Inferior parietal cortex (tissue), 1 donor: ENCODE results near the gene SPAST.
"Not testable (repeated sequence)": the region's sequence is repeated elsewhere in the genome, so short reads cannot be mapped to it uniquely, and the experiment has no call there.

Experiments
- DNase-seq: peaks from one replicate; pipeline ENCODE4 v3.0.0-alpha.2; 2016; ENCODE audit errors: extremely low spot score

SPAST gene

DNA sequence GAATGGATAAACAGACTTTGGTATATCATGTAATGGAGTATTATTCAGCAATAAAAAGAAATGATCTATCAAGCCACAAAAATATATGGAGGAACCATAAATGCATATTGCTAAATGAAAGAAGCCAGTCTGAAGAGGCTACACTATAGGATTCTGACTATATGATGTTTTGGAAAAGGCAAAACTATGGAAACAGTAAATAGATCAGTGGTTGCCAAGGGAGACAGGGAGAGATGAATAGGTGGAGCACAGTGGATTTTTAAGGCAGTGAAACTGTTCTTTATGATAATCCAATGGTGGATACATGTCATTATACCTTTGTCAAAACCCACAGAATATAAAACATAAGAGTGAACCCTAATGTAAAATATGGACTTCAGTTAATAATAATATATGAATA, 61.3 kb downstream of the SPAST start:
- no peak for DNase-seq

- no peak for DNase-seq
These were observed 65.3 kb downstream of the SPAST start for GRCh38 chr2:32128636-32129035.

DNA sequence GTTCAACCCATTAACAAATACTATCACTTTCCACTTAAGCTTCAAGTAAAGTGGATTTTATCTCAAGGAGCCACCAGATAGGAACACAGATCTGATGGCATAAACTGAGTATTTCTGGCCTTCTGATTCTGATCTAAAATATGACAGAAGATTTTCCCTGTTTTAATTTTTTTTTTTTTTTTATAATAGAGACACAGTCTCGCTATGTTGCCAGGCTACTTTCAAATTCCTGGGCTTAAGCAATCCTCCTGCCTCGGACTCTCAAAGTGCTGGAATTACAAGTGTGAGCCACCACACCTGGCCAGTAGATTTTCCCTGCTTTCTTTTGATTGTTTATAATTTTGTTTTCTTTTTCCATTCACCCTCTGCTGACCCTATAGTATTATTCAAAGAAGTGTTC, 65.7 kb downstream of the SPAST start:
- no peak for DNase-seq

DNA sequence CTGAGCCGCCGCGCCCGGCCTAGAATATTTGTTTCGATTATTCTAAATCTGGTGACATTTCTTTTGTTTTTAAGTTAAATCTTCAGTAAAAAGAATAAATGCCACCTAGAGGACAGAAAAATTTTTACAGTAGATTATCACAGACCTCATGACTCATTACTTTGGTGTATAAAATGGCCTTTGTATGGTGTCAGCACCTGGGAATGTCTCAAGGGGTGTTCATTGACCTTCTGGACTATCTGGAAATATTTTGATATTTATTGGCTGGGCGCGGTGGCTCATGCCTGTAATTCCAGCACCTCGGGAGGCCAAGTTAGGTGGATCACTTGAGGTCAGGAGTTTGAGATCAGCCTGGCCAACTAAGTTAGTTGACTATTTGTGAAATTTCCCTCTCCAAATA, 72.1 kb downstream of the SPAST start:
- DNase-seq = no peak

DNA sequence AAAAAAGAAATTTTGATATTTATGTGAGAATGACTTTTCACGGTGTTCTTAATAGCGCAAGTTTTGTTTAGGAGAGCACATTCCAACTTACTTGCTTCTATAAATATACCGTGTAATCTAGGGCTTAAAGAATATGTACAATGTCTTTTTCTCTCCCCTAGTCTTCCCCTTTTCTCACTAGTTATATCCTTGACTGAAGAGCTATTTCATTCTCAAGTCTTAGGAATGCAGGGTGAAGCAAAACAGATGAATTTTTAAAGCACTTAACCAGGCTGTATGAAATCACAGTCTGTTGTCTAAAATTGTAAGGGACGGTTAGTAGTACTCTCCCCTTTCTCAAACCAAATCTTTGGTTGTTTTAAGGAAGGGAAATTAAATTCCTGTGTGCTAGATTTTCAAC, 72.7 kb downstream of the SPAST start:
- DNase-seq = no peak

- DNase-seq = not testable (repeated sequence)
These were observed 88.2 kb downstream of the SPAST start for GRCh38 chr2:32151544-32151943.

DNA sequence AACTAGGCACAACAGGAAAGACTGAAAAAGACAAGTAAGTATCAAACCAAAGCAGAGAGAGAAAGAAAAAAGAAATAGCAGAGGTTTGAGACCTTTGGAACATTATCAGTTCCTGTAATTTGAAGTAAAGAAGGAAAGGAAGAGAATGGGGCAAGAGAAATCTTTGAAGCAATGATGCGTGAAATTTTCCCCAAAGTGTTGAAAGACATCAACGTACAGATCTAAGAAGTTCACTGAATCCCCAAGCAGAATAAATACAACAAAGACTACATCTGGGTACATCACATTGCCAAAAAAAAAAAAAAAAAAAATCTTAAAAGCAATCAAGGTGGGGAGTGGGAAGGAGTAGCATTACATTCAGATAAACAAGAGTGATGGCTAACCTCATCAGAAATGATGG, 96.3 kb downstream of the SPAST start:
- no peak for DNase-seq

DNA sequence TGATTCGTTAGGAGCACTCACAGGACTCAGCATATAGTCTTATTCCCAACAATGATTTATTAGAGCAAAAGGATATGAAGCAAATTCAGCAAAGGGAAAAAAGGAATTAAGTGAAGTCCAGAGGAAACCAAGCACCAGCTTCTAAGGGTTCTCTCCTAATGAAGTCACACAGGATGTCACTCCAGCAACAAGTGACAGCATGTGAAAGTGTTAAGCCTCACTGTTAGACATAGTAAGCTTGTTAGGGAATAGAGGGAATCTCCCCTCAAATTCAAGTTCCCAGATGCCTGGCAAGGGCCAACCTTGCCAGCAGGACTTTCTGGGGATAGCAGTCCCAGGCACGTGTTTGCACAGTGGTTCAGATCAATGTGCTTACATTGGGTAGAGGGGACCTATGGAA, 97.9 kb downstream of the SPAST start:
- no peak for DNase-seq

- DNase-seq = not testable (repeated sequence)
These were observed 100.9 kb downstream of the SPAST start for GRCh38 chr2:32164254-32164653.

DNA sequence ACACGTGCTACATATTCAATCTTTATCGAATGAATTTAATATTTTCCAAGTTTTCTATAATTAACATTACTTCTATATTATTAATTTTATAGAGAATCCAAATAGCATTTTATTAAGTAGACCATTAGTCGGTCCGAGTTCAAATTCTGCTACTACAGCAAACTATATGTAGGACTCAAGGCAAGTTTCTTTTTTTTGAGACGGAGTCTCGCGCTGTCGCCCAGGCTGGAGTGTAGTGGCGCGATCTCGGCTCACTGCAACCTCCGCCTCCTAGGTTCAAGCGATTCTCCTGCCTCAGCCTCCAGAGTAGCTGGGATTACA, 101.6 kb downstream of the SPAST start:
- DNase-seq = not testable (repeated sequence)

DNA sequence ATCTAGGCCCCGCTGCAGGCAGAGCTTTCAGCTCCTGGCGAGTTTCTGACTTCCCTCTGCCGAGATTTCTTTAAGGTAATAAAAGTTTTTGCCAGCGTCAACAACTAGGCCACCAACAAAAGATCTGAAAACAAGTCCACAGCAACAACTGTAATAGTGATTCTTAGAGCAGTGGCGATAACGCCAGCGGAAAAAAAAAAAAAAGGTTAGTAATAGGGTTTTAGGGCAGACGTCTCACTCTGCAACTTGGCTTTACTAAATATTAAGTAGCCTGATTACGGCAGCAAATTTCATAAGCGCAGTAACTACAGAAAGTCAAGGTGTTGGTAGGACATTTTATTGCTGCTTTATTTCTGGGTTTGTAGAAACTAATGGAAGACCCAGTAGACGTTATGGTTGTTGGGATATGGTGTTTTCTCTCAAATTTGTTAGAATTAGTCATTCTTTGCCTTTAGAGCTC, 102.8 kb downstream of the SPAST start:
- no peak for DNase-seq

GRCh38 chr2:32168513-32168912, 105.2 kb downstream of the SPAST start:
- DNase-seq = no peak

GRCh38 chr2:32172870-32173269, 109.5 kb downstream of the SPAST start:
- DNase-seq = no peak

DNA sequence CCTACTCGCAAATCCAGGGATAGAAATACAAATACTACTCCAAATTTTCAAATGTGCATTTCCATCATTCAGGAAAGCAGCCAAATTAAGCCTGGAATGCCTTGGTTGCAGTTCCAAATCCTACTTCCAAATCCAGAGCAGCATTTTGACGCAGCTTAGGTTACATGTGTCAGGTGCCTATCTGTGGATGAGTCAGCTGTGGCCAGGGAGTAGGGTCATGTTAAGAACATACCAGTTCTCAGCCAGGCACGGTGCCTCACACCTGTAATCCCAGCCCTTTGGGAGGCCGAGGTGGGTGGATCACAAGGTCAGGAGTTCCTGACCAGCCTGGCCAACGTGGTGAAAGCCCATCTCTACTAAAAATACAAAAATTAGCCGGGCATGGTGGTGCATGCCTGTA, 119.3 kb downstream of the SPAST start:
- DNase-seq = no peak

DNA sequence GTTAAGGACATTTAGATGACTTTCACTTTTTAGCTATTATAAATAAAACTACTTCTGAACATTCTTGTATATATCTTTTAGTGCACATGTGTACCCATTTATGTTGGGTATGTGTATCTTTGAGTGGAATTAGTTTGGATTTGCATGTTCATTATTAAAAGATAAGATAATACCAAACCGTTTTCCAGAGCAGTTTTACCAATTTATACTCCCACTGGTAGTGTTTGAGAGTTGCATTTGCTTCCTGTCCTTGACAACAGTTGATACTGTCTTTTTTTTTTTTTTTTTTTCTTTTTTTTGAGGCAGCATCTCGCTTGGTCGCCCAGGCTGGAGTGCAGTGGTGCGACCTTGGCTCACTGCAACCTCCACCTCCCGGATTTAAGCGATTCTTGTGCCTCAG, 125.7 kb downstream of the SPAST start:
- no peak for DNase-seq

GRCh38 chr2:32192418-32192817, 129.1 kb downstream of the SPAST start:
- no peak for DNase-seq

DNA sequence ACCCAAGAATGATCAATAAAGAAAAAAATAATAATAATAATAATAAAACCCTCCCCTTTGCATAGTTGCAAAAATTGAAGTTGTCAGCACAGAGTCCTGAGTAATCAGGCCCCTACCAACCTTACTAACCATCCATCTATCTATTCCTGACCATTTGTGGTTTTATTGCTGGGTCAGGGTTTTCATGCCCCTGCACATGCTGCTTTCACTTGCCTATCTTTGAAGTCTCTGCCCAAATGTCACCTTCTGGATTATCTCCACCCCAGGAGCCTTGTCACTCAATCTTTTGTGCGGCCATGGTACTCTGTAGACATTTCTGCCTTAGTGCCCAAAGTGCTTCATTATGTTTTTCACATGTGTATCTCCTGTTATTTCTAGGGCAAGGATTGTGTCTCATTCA, 137.5 kb downstream of the SPAST start:
- no peak for DNase-seq

GRCh38 chr2:32203428-32203827, 140.1 kb downstream of the SPAST start:
- DNase-seq = not testable (repeated sequence)
